ENCODE results near the gene MRPL10. TPM values are rescaled to one million over a fixed set of nuclear protein-coding genes. Genes with fewer than 3 reads are reported as not detected.
A peak's percentile ranks its signal among the peaks of the same experiment; 100 is the strongest.

Gene MRPL10
- 10 to 100 TPM; 14.7 to 44.1 (median 27.7) TPM for total RNA-seq

DNA sequence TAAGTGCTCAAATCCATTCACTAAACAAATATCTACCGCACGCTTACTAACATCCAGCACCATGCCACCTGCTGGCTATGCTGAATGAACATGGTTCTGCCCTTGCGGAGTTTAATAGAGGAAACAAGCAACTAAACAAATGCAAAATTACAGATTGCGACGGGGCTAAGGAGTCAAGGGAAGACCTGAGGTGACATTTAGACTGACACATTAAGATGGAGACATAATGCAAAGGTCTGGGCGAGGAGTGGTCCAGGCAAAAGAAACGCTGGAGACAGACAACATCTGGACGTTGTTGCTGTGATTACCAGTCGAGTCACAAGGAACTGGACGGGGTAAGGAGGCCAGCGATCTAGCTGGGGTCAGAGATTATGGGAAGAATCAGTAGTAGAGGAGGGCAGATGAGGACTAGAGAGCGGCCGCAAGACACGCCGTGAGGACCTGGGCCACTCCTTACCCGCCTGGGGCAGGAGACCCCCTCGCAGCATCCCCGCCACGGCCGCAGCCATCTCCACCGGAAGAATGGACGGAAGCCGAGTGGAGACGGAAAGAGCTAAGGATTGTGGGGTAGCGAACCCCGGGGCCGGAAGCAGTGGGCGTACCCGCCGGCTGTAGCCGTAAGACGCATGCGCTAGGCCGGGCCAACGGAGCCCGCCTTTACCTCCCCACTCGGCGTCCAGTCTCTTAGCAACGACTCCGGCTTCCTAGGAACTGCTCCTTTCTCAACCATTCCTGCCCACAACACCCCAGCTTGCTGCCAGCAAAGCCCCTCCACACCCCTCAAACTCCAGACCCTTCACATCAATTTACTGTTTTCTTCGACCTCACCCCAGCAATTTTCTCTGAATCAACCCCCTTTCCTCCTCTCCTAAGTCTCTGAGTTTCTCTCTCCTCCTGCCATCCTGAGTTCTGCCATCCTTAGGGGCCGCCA, at the start of gene MRPL10, which contains the start of gene LRRC46:
Gene MRPL10, minus strand, starts transcription at position 539 of the 931 bp plus-strand sequence. Its CDS starts 30 bp downstream, at position 509.
Gene LRRC46, plus strand, starts transcription at position 668 of the 931 bp plus-strand sequence. CDS start 320 bp downstream, outside the sequence.
- peak within 1 kb of the TSS; percentile 64 to 73 for H3K27ac ChIP-seq
- no peaks in the 10 kb centered on the region for H3K27me3 ChIP-seq
- intact Hi-C loops (cut with DNase I; ENCODE audit: low total_unique reads), result no loop called here
- H3K36me3 ChIP-seq, result no peaks in the 10 kb centered on the region
- peak; percentile 92 to 96 for DNase-seq
- H3K4me1 ChIP-seq, result no peaks in the 10 kb centered on the region
- peak; percentile 63 to 85 for TF ChIP-seq POLR2A (IDR thresholded peaks at IDR 0.05)
- TF ChIP-seq, protein P1, sequence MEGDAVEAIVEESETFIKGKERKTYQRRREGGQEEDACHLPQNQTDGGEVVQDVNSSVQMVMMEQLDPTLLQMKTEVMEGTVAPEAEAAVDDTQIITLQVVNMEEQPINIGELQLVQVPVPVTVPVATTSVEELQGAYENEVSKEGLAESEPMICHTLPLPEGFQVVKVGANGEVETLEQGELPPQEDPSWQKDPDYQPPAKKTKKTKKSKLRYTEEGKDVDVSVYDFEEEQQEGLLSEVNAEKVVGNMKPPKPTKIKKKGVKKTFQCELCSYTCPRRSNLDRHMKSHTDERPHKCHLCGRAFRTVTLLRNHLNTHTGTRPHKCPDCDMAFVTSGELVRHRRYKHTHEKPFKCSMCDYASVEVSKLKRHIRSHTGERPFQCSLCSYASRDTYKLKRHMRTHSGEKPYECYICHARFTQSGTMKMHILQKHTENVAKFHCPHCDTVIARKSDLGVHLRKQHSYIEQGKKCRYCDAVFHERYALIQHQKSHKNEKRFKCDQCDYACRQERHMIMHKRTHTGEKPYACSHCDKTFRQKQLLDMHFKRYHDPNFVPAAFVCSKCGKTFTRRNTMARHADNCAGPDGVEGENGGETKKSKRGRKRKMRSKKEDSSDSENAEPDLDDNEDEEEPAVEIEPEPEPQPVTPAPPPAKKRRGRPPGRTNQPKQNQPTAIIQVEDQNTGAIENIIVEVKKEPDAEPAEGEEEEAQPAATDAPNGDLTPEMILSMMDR (IDR thresholded peaks at IDR 0.05), result peak in 1 of 4 experiments; percentile 55
- H3K9me3 ChIP-seq, result no peaks in the 10 kb centered on the region
- peak within 1 kb of the TSS; percentile 71 to 73 for H3K4me3 ChIP-seq

DNA sequence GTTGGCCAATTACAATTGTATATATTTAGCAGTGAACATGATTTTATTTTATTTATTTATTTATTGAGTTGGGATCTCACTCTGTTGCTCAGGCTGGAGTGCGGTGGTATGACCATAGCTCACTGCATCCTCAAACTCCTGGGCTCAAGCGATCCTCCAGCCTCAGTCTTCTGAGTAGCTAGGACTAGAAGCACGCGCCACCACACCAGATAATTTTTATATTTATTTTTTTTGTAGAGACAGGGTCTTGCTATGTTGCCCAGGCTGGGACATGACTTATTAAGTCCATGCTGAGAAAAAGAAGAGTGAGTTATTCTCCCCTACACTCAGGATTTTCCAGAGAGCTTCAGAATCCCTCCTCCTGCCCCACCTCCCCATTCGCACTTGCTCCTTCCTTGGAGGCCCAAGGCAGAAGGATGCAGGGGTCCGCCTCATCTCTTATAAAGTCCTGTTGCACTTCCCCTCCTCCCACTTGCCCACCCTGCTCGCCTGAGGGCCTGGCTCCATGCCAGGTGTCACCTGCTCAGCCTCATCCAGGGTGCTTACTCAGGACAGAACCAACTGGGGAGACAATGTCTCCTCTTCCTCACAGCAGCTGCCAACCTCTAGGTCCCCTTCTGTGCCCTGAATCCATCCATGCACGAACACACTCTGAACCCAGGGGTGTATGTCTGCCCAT, 48.6 kb upstream of the MRPL10 start:
- H3K4me1 ChIP-seq, result no peaks in the 10 kb centered on the region
- no peak for DNase-seq
- TF ChIP-seq, protein P1 (IDR thresholded peaks at IDR 0.05), result no peak
- TF ChIP-seq POLR2A (IDR thresholded peaks at IDR 0.05), result no peak
- no peak overlapping the region for H3K27ac ChIP-seq
- H3K9me3 ChIP-seq, result no peaks in the 10 kb centered on the region
- H3K4me3 ChIP-seq, result no peak overlapping the region
- H3K27me3 ChIP-seq, result no peaks in the 10 kb centered on the region
- H3K36me3 ChIP-seq, result no peaks in the 10 kb centered on the region
- intact Hi-C loops (cut with DNase I; ENCODE audit: low total_unique reads), result no loop called here

DNA sequence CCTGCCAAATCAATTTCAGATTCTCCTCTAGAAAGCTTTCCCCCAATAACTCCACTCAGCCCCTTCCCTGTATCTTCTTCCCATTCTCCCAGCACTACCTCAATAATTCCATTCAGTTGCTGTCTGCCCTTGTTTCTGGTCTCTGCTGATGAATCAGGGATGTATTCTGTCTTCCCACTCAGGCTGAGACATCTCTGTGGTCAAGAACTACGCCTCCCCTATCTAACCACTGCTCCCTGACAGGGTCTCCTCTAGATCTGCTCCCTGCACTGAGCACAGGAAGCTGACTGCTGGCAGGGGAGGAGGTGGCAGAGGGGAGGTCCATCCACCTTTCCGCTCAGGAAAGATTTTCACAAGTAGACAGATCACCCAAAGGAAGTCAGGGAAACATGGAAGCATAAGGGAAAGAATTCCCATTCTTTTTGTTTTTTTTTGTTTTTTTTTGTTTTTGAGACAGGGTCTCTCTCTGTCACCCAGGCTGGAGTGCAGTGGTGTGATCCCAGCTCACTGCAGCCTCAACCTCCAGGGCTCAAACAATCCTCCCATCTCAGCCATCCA, 47.8 kb upstream of the MRPL10 start:
- no peak for DNase-seq
- H3K27me3 ChIP-seq, result peaks cover 0 to 3% of the 10 kb centered on the region in 2 donors

DNA sequence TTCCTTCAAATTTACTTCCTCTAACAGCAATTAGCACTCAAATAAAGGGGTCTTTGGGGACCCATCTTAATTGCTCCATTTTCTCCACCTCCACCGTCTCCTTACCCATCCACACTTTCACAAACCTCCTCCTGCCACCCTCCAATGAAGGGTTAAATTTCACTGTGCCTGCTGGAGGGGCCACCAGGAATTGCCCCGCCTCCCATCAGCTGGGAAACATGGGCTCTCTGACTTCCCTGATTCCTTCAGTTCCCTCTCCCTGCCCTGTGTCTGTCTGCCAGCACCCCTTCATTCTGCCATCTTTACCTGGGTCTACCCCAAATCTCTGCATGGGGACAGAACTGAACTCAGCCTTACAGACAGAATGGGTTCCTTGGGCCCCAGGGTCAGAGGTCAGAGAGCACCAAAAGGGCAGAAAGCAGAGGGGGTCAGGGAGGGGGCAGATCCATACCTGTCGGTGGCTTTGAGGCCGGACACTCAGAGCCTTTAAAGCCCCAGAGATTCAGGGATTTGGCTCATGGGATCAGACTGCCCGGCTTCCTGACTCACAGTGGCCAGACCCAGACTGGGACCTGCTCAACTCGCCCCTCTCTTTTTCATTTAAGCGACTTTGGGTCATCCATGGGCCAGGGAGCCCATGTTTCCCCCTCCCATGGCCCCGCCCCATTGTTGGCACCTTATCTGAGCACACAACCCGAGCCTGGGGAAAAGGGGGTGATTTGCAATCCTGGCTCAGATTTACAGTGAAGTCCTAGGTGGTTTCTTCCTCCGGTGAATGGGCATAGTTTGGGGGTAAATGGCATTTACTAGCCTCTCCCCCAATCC, 47.1 kb upstream of the MRPL10 start:
- no peak for DNase-seq

More for the DNA sequence above, 47.8 kb upstream of the MRPL10 start:
- H3K36me3 ChIP-seq, result no peaks in the 10 kb centered on the region
- H3K27ac ChIP-seq, result no peak overlapping the region
- no peak overlapping the region for H3K4me3 ChIP-seq
- TF ChIP-seq, protein P1 (IDR thresholded peaks at IDR 0.05), result no peak
- no peak for TF ChIP-seq POLR2A (IDR thresholded peaks at IDR 0.05)
- intact Hi-C loops (cut with DNase I; ENCODE audit: low total_unique reads), result no loop called here
- H3K4me1 ChIP-seq, result no peaks in the 10 kb centered on the region
- H3K9me3 ChIP-seq, result no peaks in the 10 kb centered on the region

More for the DNA sequence above, 47.1 kb upstream of the MRPL10 start:
- Histone ChIP-seq H3K9me3 (no peaks in the 10 kb centered on the region), H3K4me3 (no peak overlapping the region), H3K36me3 (no peaks in the 10 kb centered on the region), H3K4me1 (no peaks in the 10 kb centered on the region), H3K27ac (no peak overlapping the region), H3K27me3 (peaks cover 0 to 6% of the 10 kb centered on the region in 2 donors)
- intact Hi-C loops (cut with DNase I; ENCODE audit: low total_unique reads), result no loop called here
- TF ChIP-seq POLR2A (IDR thresholded peaks at IDR 0.05), result no peak
- TF ChIP-seq, protein P1 (IDR thresholded peaks at IDR 0.05), result no peak
